Psoas muscle (tissue), 8 donors: ENCODE results near the gene IGFBP6. TPM values are rescaled to one million over a fixed set of nuclear protein-coding genes. Genes with fewer than 3 reads are reported as not detected.
A peak's percentile ranks its signal among the peaks of the same experiment; 100 is the strongest.

ENCODE experiments used
- ATAC-seq, 4 donors: fragments of 200-7000 bp; cut with Tn5 transposase; one replicate each; pipeline ENCODE4 v1.9.1; 2020; ENCODE audit warnings: moderate library complexity in 3 of 4, mild to moderate bottlenecking in 2 of 4
- DNase-seq, 2 donors: peaks; one replicate each; pipeline ENCODE4 v3.0.0-alpha.2; 2020
- H3K27ac ChIP-seq: fragments of 200-600 bp; one replicate; pipeline ENCODE4 v1.8.0; 2022
- H3K27me3 ChIP-seq, 3 donors: fragments of 200-600 bp in 1 of 3; one replicate each; pipeline versions ENCODE4 v1.6.1 to v1.8.0; 2013 to 2022; ENCODE audit warnings: low read length in 2 of 3, mild to moderate bottlenecking in 2 of 3, moderate library complexity in 1 of 3; ENCODE audit not compliant: insufficient read depth in 3 of 3
- H3K36me3 ChIP-seq, 2 donors: fragments of 200-600 bp in 1 of 2; one replicate each; pipeline versions ENCODE4 v1.6.1 to v1.8.0; 2013 to 2022; ENCODE audit warnings: low read depth in 1 of 2, mild to moderate bottlenecking in 1 of 2, moderate library complexity in 1 of 2; ENCODE audit not compliant: insufficient read depth in 1 of 2
- H3K4me1 ChIP-seq: fragments of 200-600 bp; one replicate; pipeline ENCODE4 v1.8.0; 2022
- H3K4me3 ChIP-seq: fragments of 200-600 bp; one replicate; pipeline ENCODE4 v1.8.0; 2022; ENCODE audit warnings: mild to moderate bottlenecking
- H3K9me3 ChIP-seq: fragments of 200-600 bp; one replicate; pipeline ENCODE4 v1.8.0; 2022
- WGBS, 3 donors: extraction: QIAGEN DNeasy Blood & Tissue Kit; methylation state at CpG; one replicate each; pipeline versions ENCODE4 v1.1.6 to v1.1.7; 2013; 5-methylcytosine and 5-hydroxymethylcytosine counted together
- intact Hi-C, 2 donors: fragments of 100-400 bp; cut with DNase I; formaldehyde crosslinking; loops; one replicate each; pipeline versions ENCODE4 v1.11.0 to v1.14.2; 2022
- polyA plus RNA-seq, 3 donors: library from polyadenylated mRNA; stranded (reverse); fragments of 200-250 nt; gene quantifications; one replicate each; pipeline ENCODE4 v1.2.3, GENCODE V29; 2013
- total RNA-seq, 4 donors: library from RNA; stranded (reverse); fragmentation: NEBNext Ultra II Directional in 2 of 4; extraction: Animal tissue kit (Norgen Biotek cat#: 25700) in 2 of 4; gene quantifications; one replicate each; pipeline versions ENCODE4 v1.2.1 to v1.2.4, GENCODE V29; 2021 to 2023
- TF ChIP-seq, protein P1 (sequence below): fragments of 200-600 bp; IDR thresholded peaks from one replicate; pipeline ENCODE4 v1.8.0; 2022; ENCODE audit warnings: antibody characterized with exemption
- donor health status: healthy with polysubstance abuse.
- donor health status: DM: no; HTN: no; CAD: no; lungs with moderate emphysema.
- donor health status: Bipolar disorder and iron deficiency.
- donor health status: healthy.
- donor health status: DM: yes; HTN: yes; CAD: no.
- donor health status: DM: no; HTN: no; CAD: no.
- donor health status: DM: no; HTN: no; CAD: no.
- donor health status: DM: yes; HTN: yes; CAD: no.

IGFBP6 gene
- total and polyA plus RNA-seq, 7 donors: 6.4 to 27.0 (median 21.3) TPM

DNA sequence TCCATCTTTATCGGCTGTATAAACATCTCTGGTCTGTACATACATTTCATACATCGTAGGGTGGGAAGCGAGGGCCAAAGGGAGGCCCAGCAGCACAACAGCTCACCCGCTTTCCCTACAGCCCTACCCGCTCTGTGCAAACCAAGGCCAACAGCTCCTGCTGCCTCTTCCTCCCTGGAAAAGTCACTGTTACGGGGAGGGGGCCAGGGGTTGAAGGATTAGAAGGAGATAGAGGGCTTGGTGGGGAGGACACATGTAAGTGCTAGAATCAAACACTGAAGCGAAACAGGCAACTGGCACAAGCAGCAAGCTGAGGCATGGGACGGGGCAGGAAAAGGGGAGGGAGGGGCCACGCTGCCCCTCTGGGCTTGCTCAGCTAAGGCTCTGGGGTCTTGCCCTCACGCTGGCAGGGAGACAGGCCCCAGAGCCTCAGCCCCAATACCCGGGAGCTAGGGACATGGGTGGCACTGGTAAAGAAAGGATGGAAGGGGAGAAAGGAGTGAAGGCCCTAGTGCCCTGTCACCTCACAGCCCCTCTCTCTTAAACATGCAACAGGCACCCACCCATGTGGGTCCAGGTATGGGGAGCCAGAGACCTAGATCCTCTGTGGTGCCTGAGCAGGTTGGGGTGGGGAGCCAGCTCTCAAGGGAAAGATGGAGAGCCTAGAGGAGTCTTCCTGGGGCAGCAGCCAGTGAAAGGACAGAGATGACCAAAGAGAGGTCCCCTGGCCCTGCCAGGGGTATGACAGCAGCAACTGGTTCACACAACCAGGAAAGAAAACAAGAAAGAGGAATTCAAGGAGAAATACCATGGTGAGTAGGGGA, 32.6 kb upstream of the IGFBP6 start:
- no peaks in the 10 kb centered on the region for H3K27me3 ChIP-seq
- no peak overlapping the region for H3K4me3 ChIP-seq
- peak overlapping the region; percentile 61 for H3K27ac ChIP-seq
- TF ChIP-seq, protein P1, sequence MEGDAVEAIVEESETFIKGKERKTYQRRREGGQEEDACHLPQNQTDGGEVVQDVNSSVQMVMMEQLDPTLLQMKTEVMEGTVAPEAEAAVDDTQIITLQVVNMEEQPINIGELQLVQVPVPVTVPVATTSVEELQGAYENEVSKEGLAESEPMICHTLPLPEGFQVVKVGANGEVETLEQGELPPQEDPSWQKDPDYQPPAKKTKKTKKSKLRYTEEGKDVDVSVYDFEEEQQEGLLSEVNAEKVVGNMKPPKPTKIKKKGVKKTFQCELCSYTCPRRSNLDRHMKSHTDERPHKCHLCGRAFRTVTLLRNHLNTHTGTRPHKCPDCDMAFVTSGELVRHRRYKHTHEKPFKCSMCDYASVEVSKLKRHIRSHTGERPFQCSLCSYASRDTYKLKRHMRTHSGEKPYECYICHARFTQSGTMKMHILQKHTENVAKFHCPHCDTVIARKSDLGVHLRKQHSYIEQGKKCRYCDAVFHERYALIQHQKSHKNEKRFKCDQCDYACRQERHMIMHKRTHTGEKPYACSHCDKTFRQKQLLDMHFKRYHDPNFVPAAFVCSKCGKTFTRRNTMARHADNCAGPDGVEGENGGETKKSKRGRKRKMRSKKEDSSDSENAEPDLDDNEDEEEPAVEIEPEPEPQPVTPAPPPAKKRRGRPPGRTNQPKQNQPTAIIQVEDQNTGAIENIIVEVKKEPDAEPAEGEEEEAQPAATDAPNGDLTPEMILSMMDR: no peak
- WGBS, 3 donors: 62 to 78% (median 72%) methylated on average over 11 of the region's 11 CpGs
- intact Hi-C loops: loop anchor here (1.0 to 5.0 kb wide), 2 partner anchors 34 to 132 kb away; no protein-coding TSS in a partner anchor
- ATAC-seq (peak in 1 of 4 donors; percentile 1), DNase-seq (peak; percentile 22 to 59)
- peaks cover 23% of the 10 kb centered on the region for H3K4me1 ChIP-seq
- H3K36me3 ChIP-seq: peaks cover 0 to 65% of the 10 kb centered on the region in 2 donors
- H3K9me3 ChIP-seq: no peaks in the 10 kb centered on the region

DNA sequence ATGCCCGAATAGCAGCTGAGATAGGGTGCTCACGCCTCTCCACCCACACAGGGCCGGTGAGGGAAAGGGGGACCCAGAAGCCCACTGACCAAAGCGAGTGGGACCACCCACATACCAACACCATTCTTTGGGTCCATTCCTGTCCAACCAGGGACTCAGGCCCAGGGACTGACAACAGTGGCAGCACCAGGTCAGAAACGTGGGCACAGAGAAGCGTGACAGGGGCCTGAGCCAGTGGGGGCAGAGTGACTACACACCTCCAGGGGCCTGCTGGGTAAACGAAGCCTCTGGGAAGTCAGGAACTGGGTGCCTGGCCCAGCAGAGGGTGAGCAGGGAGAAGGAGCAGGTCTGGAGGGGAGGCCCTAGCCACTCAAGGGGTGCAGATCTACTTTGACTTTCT, 32.0 kb upstream of the IGFBP6 start:
- 69 to 75% (median 69%) methylated on average over 7 of the region's 7 CpGs for WGBS, 3 donors
- H3K4me3 ChIP-seq: no peak overlapping the region
- H3K36me3 ChIP-seq: peaks cover 0 to 65% of the 10 kb centered on the region in 2 donors
- H3K27ac ChIP-seq: peak overlapping the region; percentile 61
- no peaks in the 10 kb centered on the region for H3K27me3 ChIP-seq
- DNase-seq (peak; percentile 22 to 59), ATAC-seq (peak in 3 of 4 donors; percentile 9 to 18 (median 12))
- peaks cover 23% of the 10 kb centered on the region for H3K4me1 ChIP-seq
- TF ChIP-seq, protein P1: no peak
- intact Hi-C loops: loop anchor here (1.0 to 5.0 kb wide), 2 partner anchors 34 to 132 kb away; no protein-coding TSS in a partner anchor
- no peaks in the 10 kb centered on the region for H3K9me3 ChIP-seq

DNA sequence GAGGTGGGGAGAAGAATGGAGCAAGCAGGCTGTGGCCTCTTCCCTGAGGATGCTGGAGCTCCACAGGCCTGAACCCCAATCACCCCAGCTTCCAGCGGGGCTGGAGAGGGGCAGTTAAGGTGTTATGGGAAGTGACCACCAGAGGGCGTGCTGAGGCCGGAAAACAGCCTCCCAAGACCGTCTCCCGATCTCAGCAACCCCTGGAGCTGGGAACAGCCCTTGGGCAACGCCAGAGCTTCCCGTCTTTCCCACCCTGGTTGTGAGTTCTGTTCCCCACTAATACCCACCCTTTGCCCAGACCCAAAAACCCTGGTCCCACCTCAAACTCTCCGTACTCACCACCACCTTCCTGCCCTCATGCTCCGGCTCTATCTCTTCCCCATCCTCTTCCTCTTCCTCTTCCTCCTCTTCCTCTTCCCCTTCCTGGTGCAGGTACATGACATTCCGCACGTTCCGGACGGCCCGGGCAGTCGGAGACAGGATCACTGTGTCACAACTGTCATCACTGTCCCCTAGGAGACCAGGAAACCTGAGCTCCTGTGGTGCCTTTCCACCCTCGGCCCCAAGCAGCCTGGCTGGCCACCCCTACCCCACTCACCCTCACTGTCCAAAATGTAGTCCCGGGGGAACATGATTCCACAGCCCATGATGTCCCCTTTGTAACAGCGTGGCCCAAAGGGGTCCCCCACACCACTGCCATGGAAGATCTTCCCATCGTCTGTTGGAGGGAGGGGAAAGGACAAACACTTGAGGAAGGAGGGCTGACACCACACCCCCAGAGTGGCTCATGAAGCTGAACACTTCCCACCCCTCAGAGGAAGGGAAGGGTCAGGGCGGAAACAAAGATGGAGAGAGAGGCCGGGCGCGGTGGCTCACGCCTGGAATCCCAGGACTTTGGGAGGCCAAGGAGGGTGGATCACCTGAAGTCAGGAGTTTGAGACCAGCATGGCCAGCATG, 31.2 kb upstream of the IGFBP6 start:
- TF ChIP-seq, protein P1: peak; percentile 90
- DNase-seq: peak; percentile 82 to 93
- WGBS, 3 donors: 32 to 34% (median 33%) methylated on average over 24 of the region's 24 CpGs
- H3K27ac ChIP-seq: peak overlapping the region; percentile 61
- H3K4me1 ChIP-seq: peaks cover 20% of the 10 kb centered on the region
- intact Hi-C loops: loop anchor here (1.0 to 5.0 kb wide), 3 partner anchors 33 to 131 kb away; no protein-coding TSS in a partner anchor
- peak; percentile 64 to 76 (median 72) for ATAC-seq
- no peaks in the 10 kb centered on the region for H3K27me3 ChIP-seq
- H3K36me3 ChIP-seq: peaks cover 0 to 64% of the 10 kb centered on the region in 2 donors
- no peaks in the 10 kb centered on the region for H3K9me3 ChIP-seq
- H3K4me3 ChIP-seq: peak overlapping the region; percentile 22

DNA sequence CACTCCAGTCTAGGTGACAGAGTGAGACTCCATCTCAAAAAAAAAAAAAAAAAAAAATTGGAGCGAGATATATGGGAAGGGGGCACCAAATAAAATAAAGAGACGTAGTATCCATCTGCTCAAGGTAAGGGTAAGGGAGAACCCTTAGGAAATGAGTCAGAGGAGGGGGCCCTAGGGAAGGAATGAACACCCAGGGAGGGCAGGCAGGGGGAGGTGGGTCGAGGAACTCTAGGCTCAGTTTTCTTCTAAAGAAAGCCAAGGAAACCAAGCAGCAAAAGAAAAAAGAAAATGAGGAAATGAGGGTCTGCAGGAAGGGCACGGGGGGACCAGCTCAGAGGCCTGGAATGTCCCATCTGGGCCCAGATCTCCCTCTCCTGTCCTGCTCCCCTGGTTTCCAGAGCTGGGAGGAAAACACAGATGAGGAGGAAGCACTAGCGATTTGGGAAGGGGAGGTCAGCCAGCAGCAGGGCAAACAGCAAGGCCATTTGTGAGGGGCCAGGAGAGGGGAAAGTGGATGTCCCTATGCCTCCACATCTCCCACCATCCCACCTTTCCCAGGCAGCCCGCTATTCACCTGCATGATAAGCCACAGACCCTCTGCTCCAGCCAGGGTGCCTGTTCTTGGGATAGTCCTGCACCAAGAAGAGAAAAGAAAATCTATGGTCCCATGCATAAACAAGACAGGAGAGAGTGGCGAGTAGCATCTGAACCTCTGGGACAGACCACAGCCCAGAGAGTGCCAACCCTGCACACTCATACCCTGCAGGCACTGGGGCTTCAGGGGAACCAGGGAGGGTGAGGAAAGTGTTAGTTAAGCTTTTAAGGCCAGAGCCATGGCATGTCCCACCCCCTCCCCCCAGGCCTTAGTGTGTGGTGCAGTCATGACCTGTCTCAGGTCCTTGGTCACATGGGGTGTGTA, 30.1 kb upstream of the IGFBP6 start:
- Histone ChIP-seq H3K4me1 (peaks cover 23% of the 10 kb centered on the region), H3K27ac (no peak overlapping the region), H3K27me3 (no peaks in the 10 kb centered on the region), H3K9me3 (no peaks in the 10 kb centered on the region), H3K4me3 (no peak overlapping the region), H3K36me3 (peaks cover 0 to 64% of the 10 kb centered on the region in 2 donors)
- WGBS, 3 donors: 70 to 76% (median 76%) methylated on average over 7 of the region's 7 CpGs
- TF ChIP-seq, protein P1: no peak
- DNase-seq (no peak), ATAC-seq (no peak)
- intact Hi-C loops: loop anchor here in 1 of 2 donors (2.0 to 5.0 kb wide), 2 partner anchors 31 to 130 kb away; no protein-coding TSS in a partner anchor
